ENCODE measurements around the gene SCARB2.

SCARB2 gene

DNA sequence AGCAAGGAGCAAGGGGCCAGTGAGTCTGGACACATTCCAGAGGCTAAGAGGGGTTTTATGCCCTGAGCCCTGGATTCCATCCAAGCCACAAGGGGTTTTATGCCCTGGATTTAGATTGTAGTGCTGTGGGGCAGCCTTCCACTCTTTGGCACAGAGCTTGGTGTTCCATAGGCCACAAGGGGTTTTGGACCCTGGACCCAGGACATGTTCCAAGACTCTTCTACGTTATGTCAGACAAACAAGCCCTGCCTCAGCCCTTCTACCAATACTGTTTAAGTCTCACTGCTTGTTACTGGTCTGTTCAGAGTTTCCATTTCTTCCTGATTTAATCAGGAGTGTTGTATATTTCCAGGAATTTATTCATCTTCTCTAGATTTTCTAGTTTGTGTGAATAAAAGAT is 12.8 kb upstream of the SCARB2 start:
- no peak for DNase-seq (ENCODE audit: low read depth)

DNA sequence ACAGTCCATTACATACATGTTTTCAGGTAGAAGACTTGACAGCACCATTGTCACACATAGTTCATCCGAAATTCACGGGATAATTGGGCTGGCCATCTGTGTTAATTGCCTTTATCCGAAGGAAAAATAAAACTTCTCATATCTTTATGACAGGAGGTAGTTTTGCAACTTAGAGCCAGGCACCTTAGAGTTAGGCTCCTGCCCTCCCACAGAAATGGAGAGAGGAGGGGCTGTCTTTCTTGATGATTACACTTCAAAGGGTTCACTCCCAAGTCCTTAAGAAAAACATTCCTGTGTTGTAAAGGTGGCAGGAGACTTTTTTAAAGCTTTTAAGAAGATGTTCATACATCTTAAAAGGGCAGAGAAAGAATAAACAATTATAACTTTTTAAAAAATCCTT is 10.5 kb upstream of the SCARB2 start:
- DNase-seq (ENCODE audit: low read depth) = no peak

DNA sequence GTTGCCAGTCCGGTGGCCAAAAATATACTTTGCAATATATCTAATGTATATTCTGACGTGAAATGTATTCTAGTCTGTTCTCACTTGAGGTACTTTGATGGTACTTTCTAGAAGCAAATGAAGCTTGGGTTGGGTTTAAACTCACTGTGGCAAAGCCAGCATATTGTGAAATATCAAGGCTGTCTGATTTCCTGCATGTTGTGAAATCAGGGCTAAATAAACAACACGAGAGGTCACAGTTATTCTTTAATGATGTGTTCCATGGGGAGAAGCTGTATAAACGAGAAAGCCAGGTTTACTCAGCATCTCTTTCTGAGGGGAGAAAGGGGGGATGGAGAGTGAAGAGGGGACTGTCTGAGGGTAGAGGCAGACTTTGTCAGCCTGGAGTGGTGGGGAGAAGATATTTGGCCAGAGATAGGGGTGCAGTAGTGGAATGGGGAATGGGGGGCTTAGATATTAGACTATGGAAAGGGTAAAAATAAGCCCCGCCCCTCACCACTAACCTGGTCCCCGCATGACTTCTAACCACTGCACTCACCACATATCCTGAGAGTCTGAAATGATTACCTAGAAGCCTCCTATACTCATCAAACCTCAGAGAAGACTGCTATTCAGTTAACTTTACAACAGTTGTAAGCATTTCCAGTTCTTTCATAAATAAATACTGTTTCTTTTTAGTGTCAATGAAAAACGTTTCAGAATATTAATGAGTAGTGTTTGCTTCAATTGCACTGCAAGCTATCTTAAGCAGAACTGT is 5.9 kb upstream of the SCARB2 start:
- no peak for DNase-seq (ENCODE audit: low read depth)

GRCh38 chr4:76216975-76217814 is 3.6 kb upstream of the SCARB2 start:
- no peak for DNase-seq (ENCODE audit: low read depth)

DNA sequence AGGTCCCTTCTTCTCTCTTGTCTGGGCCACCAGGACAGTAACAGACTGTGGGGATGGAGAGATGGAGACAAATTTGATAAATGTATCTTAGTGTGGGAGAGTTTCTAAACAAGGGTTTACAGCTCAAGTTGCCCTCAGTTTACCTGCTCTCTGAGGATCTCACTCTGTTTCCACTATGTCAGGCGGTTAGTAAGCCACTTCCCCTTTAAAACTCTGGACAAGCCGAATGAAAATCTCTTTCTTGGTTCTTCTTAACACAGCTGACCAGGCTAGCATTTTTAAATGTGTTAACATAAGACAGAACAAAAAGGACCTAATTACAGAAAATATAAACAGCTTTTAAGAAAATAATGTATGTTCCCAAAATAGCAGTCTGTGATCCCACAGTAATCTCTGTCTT is 2.9 kb upstream of the SCARB2 start:
- DNase-seq (ENCODE audit: low read depth) = no peak

GRCh38 chr4:76215077-76215476 is 1.5 kb upstream of the SCARB2 start:
- no peak for DNase-seq (ENCODE audit: low read depth)

- DNase-seq (ENCODE audit: low read depth) = no peak
These were observed 602 bp upstream of the SCARB2 start for GRCh38 chr4:76214177-76214675.

- peak; percentile 41 for DNase-seq (ENCODE audit: low read depth)
These were observed 691 bp downstream of the SCARB2 start for GRCh38 chr4:76212851-76213414.

DNA sequence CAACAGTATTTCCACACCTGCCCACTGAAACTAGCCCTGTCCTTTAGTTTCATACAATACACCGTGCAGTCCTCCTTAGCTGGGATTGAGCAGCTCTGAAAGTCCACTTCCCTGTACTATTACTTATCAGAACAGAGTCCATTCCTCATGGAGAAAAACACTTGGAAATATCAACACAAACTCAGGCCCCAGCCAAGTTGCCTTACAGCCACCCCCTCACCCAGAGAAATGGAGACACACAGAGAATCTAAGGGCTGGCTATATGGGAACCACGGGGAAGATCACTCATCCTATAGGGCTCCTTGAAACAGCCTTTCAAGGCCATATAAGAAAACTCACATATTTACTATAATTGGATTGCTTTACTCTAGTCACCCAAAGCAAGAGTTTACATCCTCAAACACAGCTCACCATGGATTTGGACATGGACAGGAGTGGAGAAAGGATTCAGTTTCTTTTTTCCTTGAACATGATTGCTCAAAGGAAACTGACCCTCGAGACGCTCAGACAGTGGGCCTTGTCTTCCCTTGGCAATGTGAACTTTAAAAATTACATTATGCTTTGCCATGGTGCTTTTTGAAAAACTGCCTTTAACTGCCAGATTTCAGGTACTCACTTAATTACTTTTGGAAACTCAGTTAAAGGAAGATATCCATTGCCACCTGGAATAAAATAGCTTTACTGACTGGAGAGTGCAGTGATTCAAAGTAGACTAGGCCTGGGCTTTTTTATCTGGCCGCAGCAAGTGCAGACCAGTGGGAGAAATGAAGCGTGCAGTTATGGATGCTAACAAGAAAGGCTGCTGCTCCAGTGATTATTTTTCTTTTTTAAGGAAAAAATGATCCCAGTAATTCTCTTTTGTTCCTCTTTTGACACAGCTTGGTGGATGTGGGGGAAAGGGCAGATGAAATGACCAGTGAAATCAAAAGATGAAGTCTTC is 1.6 kb downstream of the SCARB2 start:
- DNase-seq (ENCODE audit: low read depth) = no peak

DNA sequence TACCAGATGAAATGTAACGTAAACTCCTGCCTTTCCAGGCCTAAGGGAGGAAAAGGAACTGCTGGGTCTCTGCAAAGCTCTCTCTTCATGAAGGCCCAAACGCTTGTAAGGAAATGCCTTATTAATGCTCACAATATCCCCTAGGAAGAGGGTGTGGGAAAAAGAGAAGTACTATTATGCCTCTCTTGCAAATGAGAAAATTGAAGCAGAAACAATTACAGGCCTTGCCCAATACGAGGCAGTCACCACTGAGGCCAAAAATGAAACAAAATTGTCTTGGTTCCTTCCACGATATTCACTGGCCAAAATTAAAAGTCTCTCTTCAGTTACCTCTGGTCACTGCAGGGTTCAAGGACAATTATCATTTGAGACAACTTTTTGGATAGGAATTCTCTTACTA is 3.2 kb downstream of the SCARB2 start:
- no peak for DNase-seq (ENCODE audit: low read depth)

GRCh38 chr4:76209881-76210280 is 3.7 kb downstream of the SCARB2 start:
- no peak for DNase-seq (ENCODE audit: low read depth)

GRCh38 chr4:76208005-76208765 is 5.4 kb downstream of the SCARB2 start:
- no peak for DNase-seq (ENCODE audit: low read depth)

- no peak for DNase-seq (ENCODE audit: low read depth)
These were observed 6.1 kb downstream of the SCARB2 start for GRCh38 chr4:76207549-76207948.

DNA sequence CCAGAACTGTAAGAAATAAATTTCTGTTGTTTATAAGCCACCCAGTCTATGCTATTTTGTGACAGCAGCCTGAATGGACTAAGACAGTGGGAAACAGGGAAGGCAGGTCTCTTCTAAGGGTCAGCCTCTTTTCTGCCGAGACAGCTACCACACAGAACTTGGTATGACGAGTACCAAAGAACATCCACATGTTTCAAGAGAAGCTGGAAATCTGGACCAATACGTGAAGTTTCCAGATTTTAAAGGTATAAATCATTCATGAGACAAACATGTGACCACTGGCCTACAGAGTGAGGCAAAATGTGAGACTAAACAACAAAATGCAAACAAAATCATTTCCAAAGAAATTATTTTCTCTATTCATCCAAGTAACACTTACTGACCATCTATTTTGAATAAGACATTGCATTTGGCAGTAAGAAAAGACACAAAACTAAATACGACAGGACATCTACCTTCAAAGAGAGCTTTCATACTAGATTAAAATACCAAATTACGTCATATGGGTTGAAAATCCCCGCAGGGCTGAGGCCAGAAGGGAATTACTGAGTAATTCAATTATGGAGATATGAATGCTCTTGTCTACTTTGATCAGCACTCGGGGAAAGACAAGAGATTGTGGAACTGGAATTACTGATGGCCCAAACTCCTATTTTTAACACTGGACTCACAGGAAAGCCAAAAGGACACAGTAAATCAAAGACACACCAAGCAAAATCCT is 7.2 kb downstream of the SCARB2 start:
- no peak for DNase-seq (ENCODE audit: low read depth)

- DNase-seq (ENCODE audit: low read depth) = no peak
These were observed 8.1 kb downstream of the SCARB2 start for GRCh38 chr4:76205476-76205875.

DNA sequence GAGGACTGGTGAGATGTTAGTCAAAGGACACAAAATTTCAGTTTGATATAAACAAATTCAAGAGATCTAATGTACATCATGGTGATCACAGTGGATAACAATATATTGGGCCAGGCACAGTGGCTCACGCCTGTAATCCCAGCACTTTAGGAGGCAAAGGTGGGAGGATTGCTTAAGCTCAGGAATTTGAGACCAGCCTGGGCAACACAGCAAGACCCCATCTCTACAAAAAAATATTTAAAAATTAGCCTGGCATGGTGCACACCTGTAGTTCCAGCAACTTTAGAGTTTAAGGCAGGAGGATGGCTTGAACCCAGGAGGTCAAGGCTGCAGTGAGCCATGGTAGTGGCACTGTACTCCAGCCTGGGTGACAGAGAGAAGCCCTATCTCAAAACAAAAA is 8.7 kb downstream of the SCARB2 start:
- DNase-seq (ENCODE audit: low read depth) = no peak

DNA sequence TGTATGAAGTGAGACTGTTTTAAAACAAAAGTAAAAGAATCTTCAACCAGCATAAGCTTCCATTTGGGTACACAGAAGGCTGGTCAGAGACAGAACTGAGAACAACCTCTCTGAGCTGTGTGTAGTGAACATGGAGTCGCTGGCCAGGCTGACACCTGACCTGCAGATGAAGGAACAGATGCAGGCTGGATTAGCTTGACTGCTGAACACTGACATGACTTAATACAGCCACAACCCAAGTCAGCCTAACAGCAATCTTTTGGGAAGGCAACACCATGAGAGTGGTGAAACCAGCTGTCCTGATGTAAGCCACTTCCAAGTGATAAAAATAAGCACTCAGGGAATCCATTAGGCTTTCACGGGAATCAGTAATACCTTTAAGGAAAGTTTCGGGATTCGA is 10.1 kb downstream of the SCARB2 start:
- DNase-seq (ENCODE audit: low read depth) = no peak

DNA sequence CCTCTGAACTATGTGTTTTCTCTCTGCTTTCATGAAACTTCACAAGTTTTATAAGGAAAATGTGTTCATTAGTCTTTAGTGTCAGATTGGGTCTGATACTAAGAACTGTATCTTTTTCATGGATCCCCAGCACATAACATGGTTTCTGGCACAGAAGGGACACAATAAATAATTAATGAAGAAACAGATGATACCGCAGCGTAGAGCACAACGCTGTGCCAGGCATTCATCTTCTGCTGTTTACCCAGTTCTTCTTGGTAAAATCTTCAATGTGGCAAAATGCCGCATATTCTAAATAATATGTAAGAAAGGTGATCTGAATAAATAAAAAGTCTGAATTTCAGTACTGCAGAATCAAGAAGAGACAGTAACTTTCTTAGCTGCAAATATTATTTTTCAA is 12.3 kb downstream of the SCARB2 start:
- no peak for DNase-seq (ENCODE audit: low read depth)

DNA sequence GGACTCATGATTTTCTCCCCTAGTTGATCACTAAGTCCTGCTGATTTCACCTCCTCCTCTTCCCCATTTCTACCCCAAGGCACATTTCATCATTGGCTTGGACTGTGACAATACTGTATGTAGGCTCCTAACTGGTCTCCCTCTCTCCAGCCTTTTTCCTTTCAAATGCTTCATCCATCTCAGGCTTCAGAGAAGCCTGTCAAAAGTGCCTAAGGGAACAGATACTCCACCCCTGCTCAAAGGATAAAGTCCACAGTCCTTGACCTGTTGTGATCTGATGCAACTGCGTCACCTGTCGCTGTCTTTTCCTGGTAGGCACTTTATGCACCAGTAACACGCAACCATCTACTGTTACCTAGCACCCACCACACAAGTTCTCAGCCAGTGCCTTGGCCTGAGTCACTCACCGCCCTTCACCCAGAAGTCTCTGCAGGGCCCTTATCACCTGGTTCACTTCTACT is 12.8 kb downstream of the SCARB2 start:
- DNase-seq (ENCODE audit: low read depth) = no peak

- no peak for DNase-seq (ENCODE audit: low read depth)
These were observed 13.9 kb downstream of the SCARB2 start for GRCh38 chr4:76199664-76200211.

All from T follicular helper cell (primary cell).